Mesothelial cell of epicardium (in vitro differentiated cells): ENCODE results near the gene TACC3. TPM values are rescaled to one million over a fixed set of nuclear protein-coding genes. Genes with fewer than 3 reads are reported as not detected.

Experiments used
- DNase-seq, 2 experiments: peaks; one replicate each; pipeline ENCODE4 v3.0.0; 2021; ENCODE audit warnings: low spot score in 2 of 2; ENCODE audit not compliant: unreplicated experiment in 2 of 2
- H3K27ac Mint-ChIP-seq: 2 replicates; pipeline ENCODE4 v1.8.0; 2021; ENCODE audit warnings: mixed read lengths
- H3K27me3 Mint-ChIP-seq: 2 replicates; pipeline ENCODE4 v1.8.0; 2021; ENCODE audit warnings: low read depth, mixed read lengths
- H3K36me3 Mint-ChIP-seq: 2 replicates; pipeline ENCODE4 v1.8.0; 2021; ENCODE audit warnings: mixed read lengths
- H3K4me1 Mint-ChIP-seq: 2 replicates; pipeline ENCODE4 v1.8.0; 2021; ENCODE audit warnings: mixed read lengths
- H3K4me3 Mint-ChIP-seq: 2 replicates; pipeline ENCODE4 v1.8.0; 2021; ENCODE audit warnings: mild to moderate bottlenecking, moderate library complexity, mixed read lengths
- H3K9me3 Mint-ChIP-seq: 2 replicates; pipeline ENCODE4 v1.8.0; 2021; ENCODE audit warnings: mixed read lengths
- total RNA-seq: library from RNA; stranded (reverse); gene quantifications from 3 replicates; pipeline ENCODE4 v1.2.1, GENCODE V29; 2021
- TF ChIP-seq, protein P1 (sequence below): fragments of 200-600 bp; sonication (generic); IDR thresholded peaks from one replicate; pipeline ENCODE4 v1.5.0; 2021; ENCODE audit warnings: antibody characterized with exemption; ENCODE audit not compliant: unreplicated experiment

Gene TACC3
- total RNA-seq, 1 donor from 2014 or later, result 45.3 TPM

DNA sequence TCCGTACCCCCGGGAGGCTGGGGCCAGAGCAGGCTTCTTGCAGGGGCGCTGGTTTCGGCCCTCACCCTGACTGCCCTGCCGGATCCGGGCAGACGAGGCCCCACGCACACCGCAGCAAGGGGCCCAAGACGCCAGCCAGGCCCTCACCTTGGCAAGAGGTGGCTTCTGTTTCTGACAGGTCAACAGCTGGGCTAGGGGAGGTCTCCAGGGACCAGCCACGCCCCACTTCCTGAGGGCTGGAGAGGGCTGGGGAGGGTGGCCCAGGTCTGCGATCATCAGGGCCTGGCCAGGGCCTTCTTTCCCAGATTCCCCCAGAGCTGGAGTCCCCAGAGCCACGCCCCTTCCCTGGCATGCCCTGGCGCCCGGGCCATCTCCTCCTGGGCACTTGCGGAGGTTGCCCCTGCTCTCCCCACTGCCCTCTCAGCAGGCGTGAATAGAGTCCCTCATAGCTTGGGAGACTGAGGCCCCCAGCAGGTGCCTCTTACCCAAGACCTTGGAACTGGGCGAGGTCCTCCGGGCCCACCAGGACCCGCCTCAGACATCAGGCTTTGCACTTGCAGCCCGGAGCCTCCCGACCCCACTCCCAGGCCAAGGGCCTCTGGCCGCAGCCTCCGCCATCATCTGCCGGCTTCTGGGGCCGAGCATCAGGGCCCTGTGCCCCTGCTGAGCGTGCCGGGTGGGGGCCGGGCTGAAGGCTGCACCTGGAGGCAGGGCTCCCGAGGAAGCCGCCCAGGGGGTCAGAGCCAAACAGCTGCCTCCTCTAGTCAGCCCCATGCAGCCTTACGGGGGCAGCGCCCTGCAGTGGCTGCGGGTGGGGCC, 65.4 kb downstream of the TACC3 start:
- H3K36me3 Mint-ChIP-seq, result no peaks in the 10 kb centered on the region
- no peaks in the 10 kb centered on the region for H3K9me3 Mint-ChIP-seq
- no peaks in the 10 kb centered on the region for H3K27me3 Mint-ChIP-seq
- H3K4me1 Mint-ChIP-seq, result peaks cover 4% of the 10 kb centered on the region
- TF ChIP-seq, protein P1, sequence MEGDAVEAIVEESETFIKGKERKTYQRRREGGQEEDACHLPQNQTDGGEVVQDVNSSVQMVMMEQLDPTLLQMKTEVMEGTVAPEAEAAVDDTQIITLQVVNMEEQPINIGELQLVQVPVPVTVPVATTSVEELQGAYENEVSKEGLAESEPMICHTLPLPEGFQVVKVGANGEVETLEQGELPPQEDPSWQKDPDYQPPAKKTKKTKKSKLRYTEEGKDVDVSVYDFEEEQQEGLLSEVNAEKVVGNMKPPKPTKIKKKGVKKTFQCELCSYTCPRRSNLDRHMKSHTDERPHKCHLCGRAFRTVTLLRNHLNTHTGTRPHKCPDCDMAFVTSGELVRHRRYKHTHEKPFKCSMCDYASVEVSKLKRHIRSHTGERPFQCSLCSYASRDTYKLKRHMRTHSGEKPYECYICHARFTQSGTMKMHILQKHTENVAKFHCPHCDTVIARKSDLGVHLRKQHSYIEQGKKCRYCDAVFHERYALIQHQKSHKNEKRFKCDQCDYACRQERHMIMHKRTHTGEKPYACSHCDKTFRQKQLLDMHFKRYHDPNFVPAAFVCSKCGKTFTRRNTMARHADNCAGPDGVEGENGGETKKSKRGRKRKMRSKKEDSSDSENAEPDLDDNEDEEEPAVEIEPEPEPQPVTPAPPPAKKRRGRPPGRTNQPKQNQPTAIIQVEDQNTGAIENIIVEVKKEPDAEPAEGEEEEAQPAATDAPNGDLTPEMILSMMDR, result no peak
- no peak for DNase-seq
- no peak overlapping the region for H3K27ac Mint-ChIP-seq
- no peak overlapping the region for H3K4me3 Mint-ChIP-seq

DNA sequence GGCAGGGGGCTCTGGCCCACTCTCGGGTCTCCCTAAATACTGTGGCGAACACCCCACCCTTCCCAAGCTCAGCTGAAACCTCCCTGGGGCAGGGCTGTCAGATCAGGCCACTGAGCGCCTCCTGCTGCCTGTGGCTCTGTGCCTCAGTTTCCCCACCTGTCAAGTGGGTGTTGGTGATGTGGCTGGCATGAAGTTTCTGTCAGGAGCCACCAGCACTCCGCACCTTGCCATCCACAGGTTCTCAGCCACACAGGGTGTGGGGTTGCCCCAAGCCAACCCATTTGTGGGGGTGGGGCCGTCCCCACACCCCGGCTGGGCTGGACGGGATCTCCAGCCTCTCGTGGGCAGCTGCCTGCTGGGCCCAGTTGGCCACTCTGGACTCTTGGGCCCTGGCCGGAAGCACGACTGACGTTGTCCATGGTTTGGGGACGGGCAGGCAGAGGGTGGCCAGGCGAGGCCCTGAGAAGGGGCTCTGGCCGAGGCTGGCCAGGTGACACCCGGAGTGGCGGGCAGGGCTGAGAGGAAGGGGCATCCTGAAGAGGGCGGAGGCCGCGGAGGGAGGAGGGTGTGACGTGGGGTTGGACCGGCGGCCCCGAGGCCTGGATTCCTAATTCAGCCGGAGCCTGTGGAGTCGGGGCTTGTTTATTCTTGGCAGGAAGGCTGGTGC, 66.2 kb downstream of the TACC3 start:
- Mint-ChIP-seq H3K4me3 (no peak overlapping the region), H3K27me3 (no peaks in the 10 kb centered on the region), H3K9me3 (no peaks in the 10 kb centered on the region), H3K36me3 (no peaks in the 10 kb centered on the region), H3K4me1 (peaks cover 4% of the 10 kb centered on the region), H3K27ac (no peak overlapping the region)
- TF ChIP-seq, protein P1, result no peak
- DNase-seq, result no peak

DNA sequence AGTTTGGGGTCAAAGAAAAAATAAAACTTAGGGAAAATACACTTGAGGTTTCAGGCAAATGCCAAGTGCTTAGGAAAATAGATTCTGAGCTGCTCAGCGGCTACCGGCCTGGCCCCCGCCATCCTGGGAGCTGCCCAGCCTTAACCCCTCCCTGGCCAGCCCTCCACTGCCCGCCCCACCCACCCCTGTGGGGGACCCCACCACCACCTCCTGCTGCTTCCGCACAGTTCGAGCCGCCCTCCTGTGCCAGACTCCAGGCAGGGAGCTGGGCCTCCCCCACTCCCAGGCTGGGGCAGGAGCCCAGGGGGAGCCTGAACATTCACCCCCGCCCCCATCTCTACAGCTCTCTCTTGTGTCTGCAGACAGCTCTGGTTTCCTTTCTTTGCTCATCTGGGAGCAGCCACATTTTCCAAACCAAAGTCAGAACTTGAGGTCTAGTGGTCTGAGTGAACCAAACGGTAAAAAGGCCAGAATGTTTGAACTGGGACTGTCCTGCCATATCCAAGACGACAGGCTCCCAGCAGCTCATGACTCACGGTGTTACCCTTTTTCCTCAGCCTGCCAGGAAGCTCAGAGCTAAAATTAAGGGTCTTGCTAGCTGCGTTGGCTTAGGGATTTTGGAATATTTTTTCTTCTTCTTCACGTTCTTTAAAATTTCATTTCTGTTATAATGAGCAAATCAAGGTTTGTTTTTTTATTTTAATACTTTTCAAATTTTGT, 67.1 kb downstream of the TACC3 start:
- TF ChIP-seq, protein P1, result no peak
- no peak for DNase-seq
- H3K9me3 Mint-ChIP-seq, result no peaks in the 10 kb centered on the region
- peaks cover 2% of the 10 kb centered on the region for H3K4me1 Mint-ChIP-seq
- no peaks in the 10 kb centered on the region for H3K27me3 Mint-ChIP-seq
- H3K36me3 Mint-ChIP-seq, result no peaks in the 10 kb centered on the region
- no peak overlapping the region for H3K27ac Mint-ChIP-seq
- H3K4me3 Mint-ChIP-seq, result no peak overlapping the region

DNA sequence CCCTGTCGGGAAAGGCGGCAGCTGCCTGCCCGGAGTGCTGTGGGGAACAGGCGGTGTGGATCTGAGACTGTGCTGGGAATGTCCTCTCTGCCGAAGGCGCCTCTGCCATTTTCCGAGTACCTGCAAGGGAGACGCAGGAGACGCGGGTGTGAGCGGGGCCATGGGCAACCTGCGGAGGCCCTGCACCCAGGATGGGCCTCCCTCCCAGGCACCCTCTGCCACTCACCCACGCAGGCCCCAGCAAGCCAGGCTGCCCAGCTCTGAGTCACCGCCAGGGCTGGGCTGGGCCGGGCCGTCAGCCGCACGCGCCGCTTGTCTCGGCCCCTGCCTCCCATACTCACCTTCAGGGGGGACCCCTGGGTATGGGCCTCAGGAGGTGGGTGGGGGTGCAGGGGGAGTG, 68.2 kb downstream of the TACC3 start:
- H3K36me3 Mint-ChIP-seq, result no peaks in the 10 kb centered on the region
- no peak overlapping the region for H3K27ac Mint-ChIP-seq
- TF ChIP-seq, protein P1, result no peak
- H3K4me3 Mint-ChIP-seq, result no peak overlapping the region
- DNase-seq, result no peak
- no peaks in the 10 kb centered on the region for H3K9me3 Mint-ChIP-seq
- H3K4me1 Mint-ChIP-seq, result peaks cover 2% of the 10 kb centered on the region
- H3K27me3 Mint-ChIP-seq, result peaks cover 2% of the 10 kb centered on the region

DNA sequence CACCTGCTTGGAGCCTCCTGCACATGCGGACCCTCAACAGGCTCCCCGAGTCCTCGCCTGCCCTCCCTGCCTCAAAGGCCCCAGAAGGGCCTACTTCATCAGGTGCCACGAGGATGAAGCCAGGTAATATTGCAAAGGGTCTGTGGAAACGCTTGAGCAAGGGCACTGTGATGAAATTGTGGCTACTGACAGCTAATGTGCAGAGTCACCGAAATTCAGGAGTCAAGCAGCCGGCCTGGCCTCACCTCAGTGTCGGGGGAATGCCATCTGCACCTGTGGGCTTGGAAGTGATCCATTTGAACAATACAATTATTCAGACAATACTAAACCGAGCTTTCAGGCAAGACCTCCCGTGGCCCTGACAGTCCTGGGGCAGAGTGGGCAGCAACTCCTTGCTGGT, 68.7 kb downstream of the TACC3 start:
- no peak for DNase-seq
- Mint-ChIP-seq H3K4me3 (no peak overlapping the region), H3K27me3 (peaks cover 2% of the 10 kb centered on the region), H3K27ac (no peak overlapping the region), H3K9me3 (no peaks in the 10 kb centered on the region), H3K4me1 (peaks cover 2% of the 10 kb centered on the region), H3K36me3 (no peaks in the 10 kb centered on the region)
- TF ChIP-seq, protein P1, result no peak
